ENCODE measurements around the gene SEMA4A.

DNA sequence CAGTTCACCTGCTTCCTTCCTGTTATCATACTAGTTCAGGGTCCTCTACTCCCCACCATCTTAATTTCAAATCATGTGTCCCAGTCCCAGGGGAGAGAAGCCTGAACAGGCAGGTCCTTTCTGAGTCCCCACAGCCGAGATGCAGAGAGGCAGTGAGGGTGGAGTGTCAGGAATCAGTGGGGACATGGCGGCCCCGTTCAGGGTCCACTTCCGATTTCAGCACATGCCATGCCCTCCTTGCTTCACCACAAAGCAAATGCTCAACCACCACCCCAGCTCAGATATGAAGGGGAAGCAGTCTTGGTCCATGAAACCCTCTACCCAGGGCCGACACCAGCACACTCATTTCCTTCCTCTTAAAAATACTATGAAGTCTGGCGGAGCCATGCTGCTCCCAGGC lies 5.2 kb upstream of the SEMA4A start:
- TF ChIP-seq GLIS2 (tag by site-specific recombination; IDR thresholded peaks at IDR 0.05) (no peak), GLIS1 (tag by site-specific recombination; IDR thresholded peaks at IDR 0.05) (no peak), ZNF146 (tag by site-specific recombination; IDR thresholded peaks at IDR 0.05) (no peak), ZFP37 (tag by site-specific recombination; IDR thresholded peaks at IDR 0.05) (no peak), BCL11B (tag by site-specific recombination; IDR thresholded peaks at IDR 0.05; ENCODE audit: low read depth) (no peak), ZNF311 (tag by site-specific recombination; IDR thresholded peaks at IDR 0.05; ENCODE audit: borderline replicate concordance) (no peak), ZNF707 (tag by site-specific recombination; IDR thresholded peaks at IDR 0.05) (no peak)
- TF ChIP-seq, protein P1, sequence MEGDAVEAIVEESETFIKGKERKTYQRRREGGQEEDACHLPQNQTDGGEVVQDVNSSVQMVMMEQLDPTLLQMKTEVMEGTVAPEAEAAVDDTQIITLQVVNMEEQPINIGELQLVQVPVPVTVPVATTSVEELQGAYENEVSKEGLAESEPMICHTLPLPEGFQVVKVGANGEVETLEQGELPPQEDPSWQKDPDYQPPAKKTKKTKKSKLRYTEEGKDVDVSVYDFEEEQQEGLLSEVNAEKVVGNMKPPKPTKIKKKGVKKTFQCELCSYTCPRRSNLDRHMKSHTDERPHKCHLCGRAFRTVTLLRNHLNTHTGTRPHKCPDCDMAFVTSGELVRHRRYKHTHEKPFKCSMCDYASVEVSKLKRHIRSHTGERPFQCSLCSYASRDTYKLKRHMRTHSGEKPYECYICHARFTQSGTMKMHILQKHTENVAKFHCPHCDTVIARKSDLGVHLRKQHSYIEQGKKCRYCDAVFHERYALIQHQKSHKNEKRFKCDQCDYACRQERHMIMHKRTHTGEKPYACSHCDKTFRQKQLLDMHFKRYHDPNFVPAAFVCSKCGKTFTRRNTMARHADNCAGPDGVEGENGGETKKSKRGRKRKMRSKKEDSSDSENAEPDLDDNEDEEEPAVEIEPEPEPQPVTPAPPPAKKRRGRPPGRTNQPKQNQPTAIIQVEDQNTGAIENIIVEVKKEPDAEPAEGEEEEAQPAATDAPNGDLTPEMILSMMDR (tag by site-specific recombination; IDR thresholded peaks at IDR 0.05) = no peak
- TF ChIP-seq, protein P2, sequence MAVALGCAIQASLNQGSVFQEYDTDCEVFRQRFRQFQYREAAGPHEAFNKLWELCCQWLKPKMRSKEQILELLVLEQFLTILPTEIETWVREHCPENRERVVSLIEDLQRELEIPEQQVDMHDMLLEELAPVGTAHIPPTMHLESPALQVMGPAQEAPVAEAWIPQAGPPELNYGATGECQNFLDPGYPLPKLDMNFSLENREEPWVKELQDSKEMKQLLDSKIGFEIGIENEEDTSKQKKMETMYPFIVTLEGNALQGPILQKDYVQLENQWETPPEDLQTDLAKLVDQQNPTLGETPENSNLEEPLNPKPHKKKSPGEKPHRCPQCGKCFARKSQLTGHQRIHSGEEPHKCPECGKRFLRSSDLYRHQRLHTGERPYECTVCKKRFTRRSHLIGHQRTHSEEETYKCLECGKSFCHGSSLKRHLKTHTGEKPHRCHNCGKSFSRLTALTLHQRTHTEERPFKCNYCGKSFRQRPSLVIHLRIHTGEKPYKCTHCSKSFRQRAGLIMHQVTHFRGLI (tag by site-specific recombination; IDR thresholded peaks at IDR 0.05) = no peak
- TF ChIP-seq, protein P3, sequence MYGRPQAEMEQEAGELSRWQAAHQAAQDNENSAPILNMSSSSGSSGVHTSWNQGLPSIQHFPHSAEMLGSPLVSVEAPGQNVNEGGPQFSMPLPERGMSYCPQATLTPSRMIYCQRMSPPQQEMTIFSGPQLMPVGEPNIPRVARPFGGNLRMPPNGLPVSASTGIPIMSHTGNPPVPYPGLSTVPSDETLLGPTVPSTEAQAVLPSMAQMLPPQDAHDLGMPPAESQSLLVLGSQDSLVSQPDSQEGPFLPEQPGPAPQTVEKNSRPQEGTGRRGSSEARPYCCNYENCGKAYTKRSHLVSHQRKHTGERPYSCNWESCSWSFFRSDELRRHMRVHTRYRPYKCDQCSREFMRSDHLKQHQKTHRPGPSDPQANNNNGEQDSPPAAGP (tag by site-specific recombination; IDR thresholded peaks at IDR 0.05) = no peak
- TF ChIP-seq, protein P4, sequence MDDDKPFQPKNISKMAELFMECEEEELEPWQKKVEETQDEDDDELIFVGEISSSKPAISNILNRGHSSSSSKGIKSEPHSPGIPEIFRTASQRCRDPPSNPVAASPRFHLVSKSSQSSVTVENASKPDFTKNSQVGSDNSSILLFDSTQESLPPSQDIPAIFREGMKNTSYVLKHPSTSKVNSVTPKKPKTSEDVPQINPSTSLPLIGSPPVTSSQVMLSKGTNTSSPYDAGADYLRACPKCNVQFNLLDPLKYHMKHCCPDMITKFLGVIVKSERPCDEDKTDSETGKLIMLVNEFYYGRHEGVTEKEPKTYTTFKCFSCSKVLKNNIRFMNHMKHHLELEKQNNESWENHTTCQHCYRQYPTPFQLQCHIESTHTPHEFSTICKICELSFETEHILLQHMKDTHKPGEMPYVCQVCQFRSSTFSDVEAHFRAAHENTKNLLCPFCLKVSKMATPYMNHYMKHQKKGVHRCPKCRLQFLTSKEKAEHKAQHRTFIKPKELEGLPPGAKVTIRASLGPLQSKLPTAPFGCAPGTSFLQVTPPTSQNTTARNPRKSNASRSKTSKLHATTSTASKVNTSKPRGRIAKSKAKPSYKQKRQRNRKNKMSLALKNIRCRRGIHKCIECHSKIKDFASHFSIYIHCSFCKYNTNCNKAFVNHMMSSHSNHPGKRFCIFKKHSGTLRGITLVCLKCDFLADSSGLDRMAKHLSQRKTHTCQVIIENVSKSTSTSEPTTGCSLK (tag by site-specific recombination; IDR thresholded peaks at IDR 0.05) = no peak

Data from HEK293 (cell line).